ENCODE measurements around the gene MGAT4D.
A peak's percentile ranks its signal among the peaks of the same experiment; 100 is the strongest.

Gene MGAT4D

DNA sequence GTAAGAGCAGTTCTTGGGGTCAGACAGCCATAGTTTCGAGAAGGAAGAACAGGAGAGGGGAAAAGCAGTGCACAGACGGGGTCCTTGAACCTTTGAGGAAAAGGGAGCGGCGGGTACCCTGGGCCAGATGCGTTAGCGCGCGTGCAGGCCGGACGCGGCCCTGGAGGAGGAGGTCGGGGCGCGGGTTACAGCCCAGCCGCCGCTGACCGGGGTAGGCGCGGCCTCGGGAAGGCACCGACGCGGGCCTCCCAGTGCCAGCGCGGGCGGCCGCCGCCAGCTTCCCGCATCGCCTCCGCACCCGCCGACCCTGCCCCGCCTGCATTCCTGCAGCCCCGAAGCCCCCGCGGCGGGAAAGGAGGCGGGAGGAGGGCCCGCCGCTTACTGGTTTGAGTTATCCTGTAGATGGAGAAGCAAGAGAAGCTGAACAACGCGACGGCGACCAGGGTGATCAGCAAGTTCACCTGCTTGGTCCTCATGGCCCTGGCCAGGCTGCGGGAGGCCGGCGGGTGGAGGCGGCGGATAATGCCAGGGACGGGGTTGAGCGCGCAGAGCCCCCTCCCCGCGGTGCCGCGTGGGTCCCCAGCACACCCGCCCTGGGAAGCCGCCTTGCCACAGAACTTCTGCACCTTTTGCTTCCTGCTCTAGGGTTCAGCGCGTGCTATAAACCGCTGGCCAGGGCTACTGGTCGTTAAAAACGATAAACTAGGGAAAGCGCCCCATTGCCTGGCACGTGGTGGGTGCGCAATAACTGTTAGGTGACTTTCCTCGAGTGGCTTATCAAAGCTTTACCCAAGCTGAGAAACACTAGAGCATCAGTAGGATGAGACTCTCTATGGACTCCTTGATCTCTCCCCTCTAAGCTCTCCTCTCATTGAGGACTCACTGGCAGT lies at the start of gene MGAT4D:
MGAT4D (minus strand) TSS at position 547 of the 890 bp plus-strand sequence; CDS start at position 476, 71 bp downstream.
- no peak for TF ChIP-seq MYC (IDR thresholded peaks at IDR 0.05; ENCODE audit: low read depth, low read length)
- TF ChIP-seq, protein P1, sequence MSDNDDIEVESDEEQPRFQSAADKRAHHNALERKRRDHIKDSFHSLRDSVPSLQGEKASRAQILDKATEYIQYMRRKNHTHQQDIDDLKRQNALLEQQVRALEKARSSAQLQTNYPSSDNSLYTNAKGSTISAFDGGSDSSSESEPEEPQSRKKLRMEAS (IDR thresholded peaks at IDR 0.05; ENCODE audit: low read depth, low read length), result no peak
- TF ChIP-seq POLR2A (IDR thresholded peaks at IDR 0.05; ENCODE audit: extremely low read depth, insufficient read length), result no peak
- TF ChIP-seq, protein P2, sequence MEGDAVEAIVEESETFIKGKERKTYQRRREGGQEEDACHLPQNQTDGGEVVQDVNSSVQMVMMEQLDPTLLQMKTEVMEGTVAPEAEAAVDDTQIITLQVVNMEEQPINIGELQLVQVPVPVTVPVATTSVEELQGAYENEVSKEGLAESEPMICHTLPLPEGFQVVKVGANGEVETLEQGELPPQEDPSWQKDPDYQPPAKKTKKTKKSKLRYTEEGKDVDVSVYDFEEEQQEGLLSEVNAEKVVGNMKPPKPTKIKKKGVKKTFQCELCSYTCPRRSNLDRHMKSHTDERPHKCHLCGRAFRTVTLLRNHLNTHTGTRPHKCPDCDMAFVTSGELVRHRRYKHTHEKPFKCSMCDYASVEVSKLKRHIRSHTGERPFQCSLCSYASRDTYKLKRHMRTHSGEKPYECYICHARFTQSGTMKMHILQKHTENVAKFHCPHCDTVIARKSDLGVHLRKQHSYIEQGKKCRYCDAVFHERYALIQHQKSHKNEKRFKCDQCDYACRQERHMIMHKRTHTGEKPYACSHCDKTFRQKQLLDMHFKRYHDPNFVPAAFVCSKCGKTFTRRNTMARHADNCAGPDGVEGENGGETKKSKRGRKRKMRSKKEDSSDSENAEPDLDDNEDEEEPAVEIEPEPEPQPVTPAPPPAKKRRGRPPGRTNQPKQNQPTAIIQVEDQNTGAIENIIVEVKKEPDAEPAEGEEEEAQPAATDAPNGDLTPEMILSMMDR (IDR thresholded peaks at IDR 0.05; ENCODE audit: low read depth, low read length), result no peak
- peak; percentile 2 for DNase-seq (ENCODE audit: low read depth)
- H3K4me3 ChIP-seq (ENCODE audit: low read depth, low read length), result no peak within 1 kb of the TSS

DNA sequence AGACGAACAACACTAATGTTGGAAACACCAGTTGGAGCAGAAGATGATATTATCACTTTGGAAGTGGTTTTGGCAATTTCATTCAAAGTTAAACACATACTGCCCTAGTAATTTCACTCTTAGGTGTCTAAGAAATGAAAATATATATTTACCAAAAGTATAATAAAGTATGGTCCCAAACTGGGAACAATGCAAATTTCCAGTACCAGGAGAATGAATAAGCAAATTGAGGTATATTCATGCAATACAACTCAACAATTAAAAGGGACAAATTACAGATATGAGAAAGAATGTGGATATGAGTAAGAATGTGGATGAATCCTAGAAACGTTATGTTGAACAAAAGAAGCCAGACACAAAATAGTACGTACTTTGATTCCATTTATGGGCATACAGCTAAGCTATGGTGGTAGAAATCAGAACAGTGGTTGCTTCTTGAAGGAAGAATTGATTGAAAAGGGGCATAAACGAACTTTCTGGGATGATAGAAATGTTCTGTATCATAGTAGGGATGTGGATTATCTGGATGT lies 35.9 kb upstream of the MGAT4D start:
- no peak overlapping the region for H3K4me3 ChIP-seq (ENCODE audit: low read depth, low read length)
- TF ChIP-seq POLR2A (IDR thresholded peaks at IDR 0.05; ENCODE audit: extremely low read depth, insufficient read length), result no peak
- TF ChIP-seq, protein P1 (IDR thresholded peaks at IDR 0.05; ENCODE audit: low read depth, low read length), result no peak
- TF ChIP-seq, protein P2 (IDR thresholded peaks at IDR 0.05; ENCODE audit: low read depth, low read length), result no peak
- no peak for TF ChIP-seq MYC (IDR thresholded peaks at IDR 0.05; ENCODE audit: low read depth, low read length)
- no peak for DNase-seq (ENCODE audit: low read depth)

DNA sequence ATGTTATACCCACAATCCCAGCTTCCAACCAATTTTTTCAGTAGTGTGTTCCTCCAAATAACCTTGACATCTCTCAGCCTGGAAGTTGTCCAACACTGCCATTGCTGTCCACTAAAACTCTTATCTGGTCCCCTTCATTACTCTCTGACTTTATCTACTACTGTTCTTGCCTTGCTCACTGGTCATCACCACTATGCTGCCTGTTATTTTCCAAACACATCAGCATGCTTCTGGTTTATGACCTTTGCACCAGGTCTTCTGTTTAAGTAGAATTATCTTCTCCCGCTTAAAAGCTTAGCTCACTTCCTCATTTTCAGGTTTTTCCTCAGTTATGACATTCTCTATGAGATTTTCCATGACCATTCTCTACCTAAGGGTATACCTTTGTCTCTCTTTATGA lies 31.3 kb upstream of the MGAT4D start:
- no peak overlapping the region for H3K4me3 ChIP-seq (ENCODE audit: low read depth, low read length)
- TF ChIP-seq, protein P2 (IDR thresholded peaks at IDR 0.05; ENCODE audit: low read depth, low read length), result no peak
- TF ChIP-seq POLR2A (IDR thresholded peaks at IDR 0.05; ENCODE audit: extremely low read depth, insufficient read length), result no peak
- TF ChIP-seq, protein P1 (IDR thresholded peaks at IDR 0.05; ENCODE audit: low read depth, low read length), result no peak
- TF ChIP-seq MYC (IDR thresholded peaks at IDR 0.05; ENCODE audit: low read depth, low read length), result no peak

DNA sequence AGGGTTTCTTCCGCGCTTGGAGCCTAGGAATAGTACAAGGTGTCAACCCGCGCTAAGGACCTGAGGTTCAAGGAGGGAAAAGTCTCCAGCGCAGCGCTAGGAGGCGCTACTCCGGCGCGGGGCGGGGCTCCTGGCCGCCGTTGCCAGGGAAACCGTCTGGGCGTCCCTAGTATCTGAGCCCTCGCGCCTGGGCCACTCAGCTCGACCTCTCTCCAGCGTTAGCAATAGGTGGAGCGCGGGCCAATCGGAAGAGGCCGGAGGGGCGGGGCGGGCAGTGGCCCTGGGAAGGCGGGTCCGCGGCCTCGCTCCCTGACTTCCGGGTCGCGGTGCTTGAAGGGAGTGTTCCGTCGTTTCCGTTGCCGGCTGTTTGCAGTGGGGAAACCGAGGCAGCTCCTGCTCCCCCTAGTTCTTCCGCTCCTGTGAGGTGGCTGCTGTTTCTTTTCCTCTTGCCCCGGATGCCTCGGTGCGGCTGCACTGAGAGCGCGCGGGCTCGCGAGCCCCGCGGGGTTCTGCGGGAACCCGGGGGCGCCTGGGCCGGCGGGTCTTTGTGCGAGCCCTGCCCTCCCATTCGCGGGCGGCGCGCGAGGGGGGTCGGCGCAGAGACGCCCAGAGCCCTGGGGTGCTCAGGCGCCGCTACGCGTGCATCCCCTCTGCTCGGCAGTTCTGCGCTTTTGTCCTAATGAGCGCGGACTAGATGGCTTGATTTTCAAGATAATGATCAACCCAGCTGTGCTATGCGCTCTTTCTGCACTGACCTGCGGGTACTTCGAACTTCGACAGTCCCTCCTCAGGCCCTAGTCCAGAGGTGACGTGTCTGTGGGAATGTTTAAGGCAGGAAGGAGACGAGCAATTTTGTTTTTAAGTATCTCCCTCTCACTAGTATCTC lies 26.0 kb upstream of the MGAT4D start, which contains the start of gene ELMOD2:
ELMOD2 (plus strand) TSS at position 312 of the 886 bp plus-strand sequence. CDS start 1,261 bp downstream, outside the sequence.
- TF ChIP-seq, protein P1 (IDR thresholded peaks at IDR 0.05; ENCODE audit: low read depth, low read length), result no peak
- TF ChIP-seq, protein P2 (IDR thresholded peaks at IDR 0.05; ENCODE audit: low read depth, low read length), result peak; percentile 86
- TF ChIP-seq MYC (IDR thresholded peaks at IDR 0.05; ENCODE audit: low read depth, low read length), result no peak
- peak; percentile 67 for TF ChIP-seq POLR2A (IDR thresholded peaks at IDR 0.05; ENCODE audit: extremely low read depth, insufficient read length)
- DNase-seq (ENCODE audit: low read depth), result peak; percentile 97
- H3K4me3 ChIP-seq (ENCODE audit: low read depth, low read length), result peak within 1 kb of the TSS; percentile 87

More for the DNA sequence above, 31.3 kb upstream of the MGAT4D start:
- no peak for DNase-seq (ENCODE audit: low read depth)

DNA sequence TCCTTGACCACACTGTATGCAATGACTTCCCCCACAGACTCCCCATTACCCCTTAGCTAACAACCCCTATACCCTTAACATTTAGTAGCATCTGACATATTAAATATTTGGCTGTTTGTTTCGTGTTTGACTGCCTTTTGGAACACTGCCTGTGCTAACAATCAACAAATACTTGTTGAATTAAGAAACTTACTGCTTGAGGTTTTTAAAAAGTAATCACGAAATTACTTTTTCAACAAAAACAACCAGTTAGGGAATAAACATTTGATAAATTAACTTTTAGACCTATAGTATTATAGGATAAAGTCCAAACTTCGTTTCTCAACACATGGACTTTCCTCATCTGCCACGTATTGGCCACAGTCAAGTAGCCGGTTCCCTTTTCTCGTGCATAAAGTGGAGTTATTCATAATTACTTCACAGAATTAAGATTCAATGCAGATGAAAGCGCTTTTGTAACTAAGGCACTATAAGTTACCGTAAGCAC lies 25.3 kb upstream of the MGAT4D start:
- TF ChIP-seq MYC (IDR thresholded peaks at IDR 0.05; ENCODE audit: low read depth, low read length) (no peak), POLR2A (IDR thresholded peaks at IDR 0.05; ENCODE audit: extremely low read depth, insufficient read length) (no peak)
- TF ChIP-seq, protein P2 (IDR thresholded peaks at IDR 0.05; ENCODE audit: low read depth, low read length), result no peak
- TF ChIP-seq, protein P1 (IDR thresholded peaks at IDR 0.05; ENCODE audit: low read depth, low read length), result no peak
- DNase-seq (ENCODE audit: low read depth), result peak; percentile 1
- H3K4me3 ChIP-seq (ENCODE audit: low read depth, low read length), result peak overlapping the region; percentile 9

All from NB4 (cell line).